GM19324 (cell line): ENCODE measurements around the gene LMF1.
"Not testable (repeated sequence)": the region's sequence is repeated elsewhere in the genome, so short reads cannot be mapped to it uniquely, and the experiment has no call there.

ENCODE experiments used
- ATAC-seq: cut with Tn5 transposase; IDR thresholded peaks from one replicate; pipeline ENCODE4 v1.9.1; 2021; ENCODE audit warnings: mild to moderate bottlenecking, moderate library complexity; ENCODE audit not compliant: unreplicated experiment, low FRiP score

Gene LMF1

DNA sequence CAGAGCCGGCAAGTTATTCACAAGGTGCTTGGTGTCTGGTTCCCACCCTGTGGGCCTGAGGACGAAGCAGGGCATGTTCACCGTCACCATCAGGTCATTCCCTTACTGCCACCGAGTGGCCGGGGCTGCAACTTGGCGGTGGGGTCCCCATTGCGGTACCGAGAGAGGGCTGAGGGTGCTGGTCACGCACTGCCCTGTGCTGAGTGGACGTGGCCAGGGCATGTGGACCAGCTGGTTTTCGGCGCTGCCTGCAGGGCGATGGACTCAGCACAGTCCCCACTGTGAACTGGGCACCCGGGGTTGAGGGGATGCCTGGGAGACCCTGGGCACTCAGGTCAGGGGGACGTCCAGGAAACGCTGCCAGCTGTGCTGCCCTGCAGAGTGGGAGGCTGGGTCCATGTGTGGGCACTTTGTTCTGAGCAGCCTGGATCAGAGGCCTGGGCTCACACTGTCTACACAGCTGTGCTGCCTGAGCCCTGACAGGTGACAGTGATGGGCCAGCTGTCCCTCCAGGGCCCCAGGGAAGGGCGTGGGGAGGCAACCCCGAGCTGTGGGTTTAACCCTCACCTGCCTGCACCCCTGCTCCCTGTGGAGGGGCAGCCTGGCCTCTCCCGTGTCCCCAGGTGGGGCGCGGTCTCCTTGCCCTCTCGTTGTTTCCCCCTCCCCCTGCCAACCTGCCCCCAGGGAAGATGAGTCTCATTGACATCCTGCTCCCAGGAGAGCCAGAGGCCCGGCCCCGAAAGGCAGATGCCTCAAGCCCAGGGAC is 131.0 kb downstream of the LMF1 start:
- ATAC-seq = no peak

GRCh38 chr16:838741-839140 is 132.0 kb downstream of the LMF1 start:
- ATAC-seq = no peak

- not testable (repeated sequence) for ATAC-seq
These were observed 134.0 kb downstream of the LMF1 start for GRCh38 chr16:836822-837221.

GRCh38 chr16:836221-836620 is 134.6 kb downstream of the LMF1 start:
- no peak for ATAC-seq

- no peak for ATAC-seq
These were observed 135.4 kb downstream of the LMF1 start for GRCh38 chr16:835373-835772.

DNA sequence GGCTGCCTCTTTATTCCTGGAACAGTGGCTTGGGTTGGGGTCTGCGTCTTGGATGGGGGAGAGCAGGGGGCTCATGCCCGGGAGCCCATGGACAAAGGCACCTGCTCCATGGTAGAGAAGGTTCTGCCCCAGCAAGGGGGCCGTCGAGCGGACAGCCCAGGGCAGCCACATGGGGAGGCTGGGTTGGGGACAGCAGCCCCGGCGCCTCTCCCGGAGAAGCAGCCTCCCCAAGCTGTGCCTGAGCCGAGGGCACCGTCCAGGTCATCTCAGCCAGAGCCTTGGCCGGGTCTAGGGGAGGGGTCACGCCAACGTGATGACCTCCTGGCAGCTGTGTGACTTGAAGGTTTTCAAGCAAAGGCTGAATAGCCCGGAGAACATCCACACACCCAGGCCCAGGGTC is 137.4 kb downstream of the LMF1 start:
- no peak for ATAC-seq

DNA sequence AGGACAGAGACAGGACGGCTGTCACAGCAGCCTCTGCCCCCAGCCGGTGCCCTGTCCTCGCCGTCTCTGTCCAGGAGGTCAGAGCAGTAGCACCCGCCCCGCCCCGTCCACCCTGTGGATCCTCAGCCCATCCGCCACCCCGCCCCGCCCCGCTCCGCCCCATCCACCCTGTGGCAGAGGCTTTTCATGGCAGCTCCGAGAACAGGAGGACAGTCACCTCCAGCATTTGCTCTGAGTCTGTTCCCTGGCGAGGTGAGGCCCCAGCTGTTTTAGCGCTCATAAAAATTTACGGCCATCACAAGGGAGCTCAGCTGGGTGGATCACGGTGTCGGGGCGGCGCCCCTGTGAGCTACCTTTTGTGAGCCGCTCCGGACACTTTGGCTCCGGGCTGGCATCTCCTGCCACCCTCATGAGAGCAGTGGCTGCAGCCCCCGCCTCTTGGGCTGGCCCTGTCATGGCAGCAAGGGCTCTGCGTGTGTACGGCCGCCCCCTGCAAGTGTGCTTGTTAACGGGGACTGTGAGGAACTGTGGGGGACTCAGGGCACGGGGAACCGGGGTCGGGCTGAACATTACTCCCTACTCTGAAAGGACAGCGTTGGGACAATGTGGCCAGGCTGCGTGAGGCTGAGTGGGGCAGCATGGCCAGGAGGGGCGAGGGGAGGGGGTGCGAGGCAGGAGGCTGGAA is 138.0 kb downstream of the LMF1 start:
- no peak for ATAC-seq

- ATAC-seq = no peak
These were observed 139.0 kb downstream of the LMF1 start for GRCh38 chr16:831571-832413.

DNA sequence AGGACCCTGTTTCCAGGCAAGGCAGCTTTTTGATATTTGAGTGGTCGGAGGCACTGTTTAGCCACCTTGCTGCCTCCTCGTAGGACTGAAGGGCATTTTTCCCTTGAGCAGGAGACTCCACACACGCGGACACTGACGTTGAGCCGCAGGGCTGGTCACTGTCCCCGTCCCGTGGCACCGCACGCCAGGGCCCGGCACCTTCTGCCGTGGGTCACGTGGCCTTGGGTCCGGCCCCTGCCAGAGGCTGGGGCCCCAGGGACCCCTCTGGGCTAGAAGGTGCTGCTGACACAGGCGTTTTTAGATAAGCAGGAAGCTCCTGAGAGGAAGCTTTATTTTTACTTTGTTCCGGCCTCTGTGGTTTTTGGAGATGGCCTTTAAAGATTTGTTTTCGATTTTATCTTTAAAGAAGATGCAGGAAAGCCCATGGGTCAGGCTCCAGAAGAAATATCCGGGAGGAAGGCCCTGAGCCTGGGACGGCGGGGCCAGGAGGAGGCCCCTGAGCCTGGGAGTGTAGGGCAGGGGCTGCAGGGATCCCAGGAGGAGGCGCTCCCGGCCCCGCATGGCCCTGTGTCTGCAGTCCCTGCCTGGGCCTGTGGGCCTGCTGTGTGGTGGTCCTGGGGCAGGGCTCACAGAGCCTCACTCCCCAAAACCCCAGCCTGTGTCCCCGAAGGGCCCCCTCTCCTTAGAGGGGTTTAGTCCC is 139.8 kb downstream of the LMF1 start:
- ATAC-seq = no peak

DNA sequence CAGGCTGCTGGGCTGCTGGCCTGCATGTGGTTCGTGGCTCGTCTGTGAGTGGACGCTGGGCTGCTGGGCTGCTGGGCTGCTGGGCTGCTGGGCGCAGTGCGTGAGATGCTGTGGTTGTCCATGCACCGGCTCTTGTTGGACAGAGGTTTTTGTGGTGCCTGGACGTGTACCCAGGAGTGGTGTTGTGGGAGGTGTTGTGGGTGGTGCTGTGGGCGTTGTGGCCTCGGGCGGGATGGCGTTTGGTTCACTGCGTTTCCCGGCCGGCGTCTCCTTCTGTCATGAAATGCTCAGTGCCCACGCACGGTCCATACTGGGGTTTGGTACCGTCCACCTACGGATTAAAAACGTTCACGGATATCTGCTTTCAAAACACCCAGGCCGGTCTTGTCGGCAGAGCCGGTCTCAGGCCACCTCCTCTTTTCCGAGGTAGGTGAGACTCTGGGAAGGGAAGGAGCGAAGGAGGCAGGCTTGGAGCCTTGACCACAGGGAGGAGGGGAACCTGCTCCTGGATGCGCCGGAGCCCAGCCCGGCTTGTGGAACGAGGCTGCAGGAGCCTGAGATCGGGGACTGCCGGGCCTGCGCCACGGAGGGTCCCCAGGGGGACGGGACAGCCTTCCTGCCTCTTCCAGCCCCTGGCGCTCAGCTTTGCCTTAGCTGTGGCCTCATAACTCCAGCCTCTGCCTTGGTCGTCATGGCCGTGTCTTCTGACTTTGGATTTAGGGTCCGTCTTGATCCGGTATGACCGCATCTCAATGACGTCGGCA is 140.5 kb downstream of the LMF1 start:
- ATAC-seq = no peak

GRCh38 chr16:828891-829290 is 141.9 kb downstream of the LMF1 start:
- no peak for ATAC-seq

- no peak for ATAC-seq
These were observed 143.3 kb downstream of the LMF1 start for GRCh38 chr16:827513-827912.

DNA sequence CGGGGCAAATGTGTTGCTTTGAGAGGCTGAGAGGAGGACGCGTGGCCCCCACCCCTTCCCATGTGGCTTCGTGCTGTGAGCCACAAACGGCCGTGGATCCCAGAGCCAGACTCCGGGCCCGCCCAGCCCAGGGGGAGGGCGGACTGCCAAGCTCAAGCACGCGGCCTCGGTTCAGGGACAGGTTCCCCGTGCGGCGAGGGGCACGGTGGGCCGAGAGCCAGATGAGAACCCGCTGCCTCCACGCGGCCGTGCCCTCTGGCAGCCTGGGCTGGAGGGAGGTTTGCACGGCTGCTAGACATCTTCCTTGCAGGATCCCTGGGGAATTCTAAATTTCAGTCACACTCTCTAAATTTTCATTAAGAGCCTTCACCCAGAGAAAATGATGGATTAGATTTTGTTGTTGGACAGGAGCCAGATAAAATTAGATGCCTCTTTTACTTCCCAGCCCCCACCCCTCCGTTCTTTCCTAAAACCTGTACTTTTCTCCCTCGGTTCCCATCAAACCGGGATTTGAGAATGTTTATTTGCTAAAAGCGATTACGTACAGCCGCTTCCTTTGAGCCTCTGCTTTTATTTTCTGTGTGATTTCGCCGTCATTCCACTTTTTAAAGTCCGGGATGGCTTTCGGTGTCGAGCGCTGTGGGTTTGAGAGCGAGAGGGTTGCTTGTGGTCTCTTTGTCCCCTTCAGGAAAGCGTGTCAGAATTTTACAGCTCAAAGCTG is 145.3 kb downstream of the LMF1 start:
- no peak for ATAC-seq

DNA sequence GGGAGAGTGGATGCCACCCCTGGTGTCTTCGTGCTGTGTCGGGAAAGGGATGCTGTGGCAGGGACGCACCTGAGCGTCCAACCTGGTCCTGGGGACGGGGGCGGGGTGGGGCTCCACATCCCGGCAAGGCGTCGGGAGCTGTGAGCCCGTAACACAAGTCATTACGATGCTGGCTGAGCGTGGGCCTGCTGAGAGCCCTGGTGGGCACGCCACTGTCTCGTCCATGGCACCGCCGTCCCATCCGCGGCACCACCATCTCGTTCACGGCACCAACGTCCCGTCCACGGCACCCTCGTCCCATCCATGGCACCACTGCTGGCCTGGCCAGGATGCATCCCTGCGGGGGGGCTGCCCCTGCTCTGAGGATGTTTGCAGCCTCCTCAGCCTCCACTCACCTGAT is 146.2 kb downstream of the LMF1 start:
- ATAC-seq = no peak

DNA sequence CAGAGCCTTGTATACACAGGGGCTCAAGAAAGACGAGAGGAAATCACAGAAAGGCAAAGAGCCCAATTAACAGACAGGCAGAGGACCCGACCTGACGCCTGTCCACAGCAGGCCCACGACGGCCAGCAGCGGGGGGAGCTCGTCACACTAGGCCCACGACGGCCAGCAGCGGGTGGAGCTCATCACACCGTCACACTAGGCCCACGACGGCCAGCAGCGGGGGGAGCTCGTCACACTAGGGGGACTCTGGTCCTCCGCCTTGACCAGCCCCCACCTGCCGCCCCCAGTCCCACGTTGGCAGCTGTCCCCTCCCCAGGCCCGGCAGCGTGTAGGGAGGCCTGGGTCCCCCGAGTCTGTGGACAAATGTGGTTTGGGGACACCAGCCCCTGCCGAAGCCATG is 146.6 kb downstream of the LMF1 start:
- no peak for ATAC-seq

DNA sequence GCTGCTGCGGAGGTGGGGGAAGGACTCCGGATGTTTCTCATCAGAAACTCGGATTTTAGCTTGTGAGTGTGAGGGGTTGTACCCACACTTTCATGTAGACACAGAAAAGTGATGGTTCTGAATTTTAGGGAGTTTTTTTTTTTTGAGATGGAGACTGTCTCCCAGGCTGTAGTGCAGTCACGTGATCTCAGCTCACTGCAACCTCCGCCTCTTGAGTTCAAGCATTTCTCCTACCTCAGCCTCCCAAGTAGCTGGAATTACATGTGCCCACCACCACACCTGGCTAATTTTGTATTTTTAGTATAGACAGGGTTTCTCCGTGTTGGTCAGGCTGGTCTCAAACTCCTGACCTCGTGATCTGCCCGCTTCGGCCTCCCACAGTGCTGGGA is 147.9 kb downstream of the LMF1 start:
- ATAC-seq = no peak

- no peak for ATAC-seq
These were observed 148.4 kb downstream of the LMF1 start for GRCh38 chr16:822174-822908.

DNA sequence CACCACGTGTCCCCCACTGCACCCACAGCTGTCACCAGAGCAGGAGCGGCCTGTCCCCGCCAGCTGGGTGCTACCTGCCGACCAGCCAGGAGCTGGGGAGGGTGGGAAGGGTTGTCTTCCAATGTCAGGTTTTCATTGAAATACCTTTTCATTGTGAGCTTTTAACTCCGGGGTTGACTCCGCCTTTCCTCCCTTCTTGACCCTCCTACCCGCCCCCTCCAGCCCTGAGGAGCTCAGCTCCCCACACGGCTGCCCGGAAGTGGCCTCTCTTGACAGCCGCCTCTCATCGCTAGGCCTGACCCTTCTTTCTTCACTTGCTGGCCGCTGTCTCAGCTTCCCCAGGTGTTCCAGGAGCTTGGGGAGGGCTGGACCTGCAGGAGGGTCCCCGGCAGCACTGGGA is 149.0 kb downstream of the LMF1 start:
- no peak for ATAC-seq

DNA sequence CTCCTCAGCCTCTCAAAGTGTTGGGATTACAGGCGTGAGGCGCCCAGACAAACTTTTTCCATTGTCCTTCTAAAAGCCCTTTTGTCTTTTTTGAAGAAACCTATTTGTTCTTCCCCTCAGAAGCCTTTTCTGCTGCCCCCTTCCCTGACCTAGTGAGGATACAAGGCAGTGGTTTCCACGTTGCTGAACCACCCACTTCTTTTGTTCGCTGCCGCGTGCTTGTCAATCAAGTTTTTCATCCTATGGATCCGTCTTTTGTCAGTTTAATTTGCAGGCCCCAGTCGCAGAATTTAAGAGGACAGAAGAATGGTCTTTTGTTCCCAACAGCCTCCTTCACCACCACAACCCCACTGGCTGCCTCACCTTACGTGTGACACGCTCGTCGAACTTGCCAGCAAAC is 150.0 kb downstream of the LMF1 start:
- ATAC-seq = no peak
